G401.6 (cell line): ENCODE measurements around the gene CASZ1.

Experiments
- FAIRE-seq: peaks from 2 replicates; lab custom pipeline; 2012; peaks lifted over from hg19 to GRCh38; lab: Jason Lieb, UNC

Gene CASZ1

DNA sequence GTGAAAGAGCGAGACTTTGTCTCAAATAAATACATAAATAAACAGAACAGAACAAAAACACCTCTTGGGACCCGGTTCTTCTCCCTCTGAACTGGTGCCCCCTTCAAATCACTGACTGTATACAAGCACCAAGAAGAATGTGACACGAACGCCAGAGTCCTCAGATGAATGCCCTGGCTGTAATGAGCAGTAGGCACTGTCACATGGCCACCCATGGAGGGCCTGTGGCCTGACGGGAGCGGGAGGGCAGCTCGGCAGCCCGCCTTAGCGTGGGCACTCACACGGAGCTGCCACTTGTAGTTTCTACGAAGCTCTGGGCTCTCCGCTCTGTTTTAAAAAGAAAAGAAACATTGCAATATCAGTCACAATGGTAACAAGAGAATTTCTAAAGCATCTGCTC, 175.7 kb downstream of the CASZ1 start:
- no peak for FAIRE-seq

- FAIRE-seq: no peak
These were observed 178.2 kb downstream of the CASZ1 start for GRCh38 chr1:10617931-10618885.

DNA sequence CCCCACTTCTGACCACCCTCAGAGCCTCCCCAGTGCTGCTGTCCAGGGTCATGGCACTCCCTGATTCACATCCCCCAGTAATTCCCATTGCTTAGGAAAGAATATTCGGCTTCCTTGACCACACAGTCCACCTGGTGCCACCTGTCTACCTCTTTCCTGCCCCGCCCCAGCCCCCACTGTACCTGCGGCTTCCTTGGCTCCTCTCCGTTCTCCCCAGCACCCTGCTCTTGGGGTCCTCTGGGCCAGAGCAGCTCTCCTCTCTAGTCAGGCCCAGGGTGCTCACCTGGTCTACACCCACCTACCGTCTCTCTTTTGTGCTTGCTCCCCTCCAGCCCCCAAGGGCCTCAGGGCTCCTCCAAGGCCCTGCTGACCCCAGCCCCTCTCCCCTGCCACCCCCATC, 179.1 kb downstream of the CASZ1 start:
- no peak for FAIRE-seq

- no peak for FAIRE-seq
These were observed 179.8 kb downstream of the CASZ1 start for GRCh38 chr1:10616696-10617095.

DNA sequence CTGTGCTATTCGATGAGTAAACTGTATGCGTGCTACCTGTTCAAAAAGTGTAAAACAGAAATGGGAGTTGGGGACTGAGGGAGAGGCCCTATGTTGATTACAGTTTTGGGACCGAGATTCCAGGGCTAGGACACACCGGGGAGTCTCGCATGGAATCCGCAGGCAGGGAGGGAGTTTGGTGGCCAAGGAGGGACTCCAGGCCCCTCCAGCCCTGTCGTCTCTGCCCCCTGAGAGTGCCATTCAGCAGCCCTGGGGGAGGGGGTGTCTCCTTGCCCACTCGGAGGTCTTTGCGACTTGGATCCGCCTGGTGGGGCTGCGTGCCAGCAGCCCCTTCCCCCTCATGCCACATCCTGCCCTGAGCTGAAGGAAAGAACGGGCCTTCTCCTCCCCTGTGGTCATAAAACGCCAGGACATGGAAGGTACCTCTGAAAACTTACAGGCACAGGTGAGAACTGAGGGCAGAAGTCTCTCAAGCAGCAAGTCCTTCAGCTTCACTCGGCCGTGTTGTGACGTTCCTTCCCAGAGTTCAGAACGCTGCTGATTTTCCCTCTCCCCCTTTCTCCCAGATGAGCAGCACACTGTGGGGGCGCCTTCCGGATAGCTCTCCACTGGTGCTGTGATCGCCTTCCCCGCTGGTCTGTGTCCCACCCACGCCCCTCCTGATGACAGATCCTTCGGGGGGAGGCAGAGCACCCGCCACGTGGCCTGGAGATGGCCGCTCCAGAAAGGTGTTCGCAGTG, 180.3 kb downstream of the CASZ1 start:
- FAIRE-seq: no peak

GRCh38 chr1:10615332-10615731, 181.1 kb downstream of the CASZ1 start:
- FAIRE-seq: no peak

DNA sequence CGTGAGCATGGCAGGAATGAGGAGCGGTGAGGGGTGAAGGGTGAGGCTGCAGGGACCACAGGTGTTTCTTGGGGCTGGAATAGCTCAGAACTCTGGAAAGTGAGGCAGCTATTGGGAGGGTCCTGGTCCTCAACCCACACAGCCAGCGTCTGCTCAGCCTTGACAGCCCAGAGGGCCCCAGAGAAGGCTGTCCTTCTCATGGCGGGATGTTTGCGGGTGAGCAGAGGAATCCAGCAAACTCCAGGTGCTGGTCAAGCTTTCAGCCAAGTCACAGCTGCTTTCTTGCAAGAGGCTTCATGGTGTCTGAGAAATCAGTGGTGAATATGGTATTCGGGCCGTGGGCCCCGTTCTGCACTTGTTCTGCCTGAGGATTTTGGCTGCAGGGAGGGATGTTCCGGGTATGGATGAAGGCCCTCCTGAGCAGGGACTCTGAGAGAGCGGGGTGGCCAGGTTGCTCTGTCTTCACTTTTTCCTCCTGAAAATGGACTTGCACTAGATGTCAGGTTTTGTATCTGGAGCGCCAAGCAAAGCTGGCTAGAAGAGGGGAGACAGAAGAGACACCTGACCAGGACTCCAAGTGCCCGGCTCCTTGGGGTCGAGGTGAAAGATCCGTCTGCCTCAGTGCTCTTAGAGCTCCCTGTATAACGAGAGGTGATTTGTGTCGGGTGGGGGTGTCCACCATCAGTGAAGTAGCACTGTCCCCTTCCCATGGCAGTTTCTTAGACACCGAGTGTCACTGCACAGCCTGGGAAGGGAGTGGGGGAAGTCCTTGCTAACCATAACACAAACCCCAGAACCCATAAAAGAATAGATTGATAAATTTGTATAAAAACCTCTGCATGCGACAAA, 181.8 kb downstream of the CASZ1 start:
- FAIRE-seq: no peak

- no peak for FAIRE-seq
These were observed 182.6 kb downstream of the CASZ1 start for GRCh38 chr1:10613861-10614260.

GRCh38 chr1:10613340-10613739, 183.1 kb downstream of the CASZ1 start:
- no peak for FAIRE-seq

GRCh38 chr1:10612436-10613160, 183.8 kb downstream of the CASZ1 start:
- no peak for FAIRE-seq

DNA sequence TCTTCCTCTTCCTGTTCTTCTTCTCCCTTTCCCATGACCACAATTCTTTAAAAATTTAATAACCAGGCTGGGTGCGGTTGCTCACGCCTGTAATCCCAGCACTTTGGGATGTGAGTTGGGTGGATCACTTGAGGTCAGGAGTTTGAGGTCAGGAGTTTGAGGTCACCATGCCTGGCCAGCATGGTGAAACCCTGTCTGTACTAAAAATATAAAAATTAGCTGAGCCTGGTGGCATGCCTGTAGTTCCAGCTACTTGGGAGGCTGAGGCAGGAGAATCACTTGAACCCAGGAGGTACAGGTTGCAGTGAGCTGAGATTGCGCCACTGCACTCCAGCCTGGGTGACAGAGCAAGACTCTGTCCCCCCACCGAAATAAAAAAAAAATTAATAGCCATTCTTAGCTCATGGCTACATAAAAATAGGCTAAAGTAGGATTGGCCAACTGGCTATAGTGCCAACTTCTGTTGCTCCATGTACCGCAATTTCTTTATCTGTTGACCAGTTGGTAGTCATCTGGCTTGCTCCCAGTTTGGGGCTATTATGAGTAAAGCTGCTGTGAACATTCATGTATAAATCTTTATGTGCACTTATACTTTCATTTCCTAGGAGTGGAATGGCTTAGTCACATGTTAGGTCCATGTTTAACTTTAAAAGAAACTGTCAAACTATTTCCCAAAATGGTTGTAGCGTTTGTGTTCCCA, 185.4 kb downstream of the CASZ1 start:
- FAIRE-seq: no peak

DNA sequence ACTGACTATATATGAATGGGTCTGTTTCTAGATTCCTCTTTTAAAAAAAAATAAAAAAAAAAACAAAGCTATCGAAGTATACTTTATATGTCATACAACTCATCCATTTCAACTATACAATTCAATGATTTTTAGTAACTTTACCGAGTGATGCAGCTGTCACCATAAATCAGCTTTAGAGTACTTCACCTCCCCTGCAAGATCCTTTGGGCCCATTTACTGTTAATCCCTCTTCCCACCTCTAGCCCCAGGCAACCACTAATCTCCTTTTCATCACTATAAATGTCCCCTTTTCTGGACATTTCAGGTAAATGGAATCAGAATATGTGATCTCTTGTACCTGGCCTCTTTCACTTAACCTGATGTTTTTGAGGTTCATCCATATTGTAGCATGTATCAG, 187.8 kb downstream of the CASZ1 start:
- no peak for FAIRE-seq

GRCh38 chr1:10607228-10607627, 189.2 kb downstream of the CASZ1 start:
- no peak for FAIRE-seq

GRCh38 chr1:10606064-10606463, 190.4 kb downstream of the CASZ1 start:
- no peak for FAIRE-seq

- no peak for FAIRE-seq
These were observed 191.5 kb downstream of the CASZ1 start for GRCh38 chr1:10604966-10605365.

DNA sequence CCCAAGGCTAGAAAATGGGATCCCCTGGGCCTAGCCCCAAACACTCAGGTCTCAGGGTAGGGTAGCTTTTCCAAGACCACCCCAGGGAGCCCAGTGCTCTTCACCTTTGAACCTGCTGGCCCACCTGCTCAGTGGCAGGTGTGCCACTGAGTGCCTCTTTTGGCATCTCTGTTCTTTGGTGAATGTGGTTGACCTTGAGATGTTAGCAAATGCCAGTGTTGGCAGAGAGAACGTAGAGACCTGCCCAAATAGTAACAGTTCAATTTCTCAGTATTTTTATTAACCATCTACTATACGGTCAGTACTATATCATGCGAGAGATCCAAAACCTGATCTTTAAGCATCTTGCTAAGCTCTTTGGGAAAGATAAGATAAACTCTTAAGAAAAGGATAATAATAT, 193.5 kb downstream of the CASZ1 start:
- no peak for FAIRE-seq

DNA sequence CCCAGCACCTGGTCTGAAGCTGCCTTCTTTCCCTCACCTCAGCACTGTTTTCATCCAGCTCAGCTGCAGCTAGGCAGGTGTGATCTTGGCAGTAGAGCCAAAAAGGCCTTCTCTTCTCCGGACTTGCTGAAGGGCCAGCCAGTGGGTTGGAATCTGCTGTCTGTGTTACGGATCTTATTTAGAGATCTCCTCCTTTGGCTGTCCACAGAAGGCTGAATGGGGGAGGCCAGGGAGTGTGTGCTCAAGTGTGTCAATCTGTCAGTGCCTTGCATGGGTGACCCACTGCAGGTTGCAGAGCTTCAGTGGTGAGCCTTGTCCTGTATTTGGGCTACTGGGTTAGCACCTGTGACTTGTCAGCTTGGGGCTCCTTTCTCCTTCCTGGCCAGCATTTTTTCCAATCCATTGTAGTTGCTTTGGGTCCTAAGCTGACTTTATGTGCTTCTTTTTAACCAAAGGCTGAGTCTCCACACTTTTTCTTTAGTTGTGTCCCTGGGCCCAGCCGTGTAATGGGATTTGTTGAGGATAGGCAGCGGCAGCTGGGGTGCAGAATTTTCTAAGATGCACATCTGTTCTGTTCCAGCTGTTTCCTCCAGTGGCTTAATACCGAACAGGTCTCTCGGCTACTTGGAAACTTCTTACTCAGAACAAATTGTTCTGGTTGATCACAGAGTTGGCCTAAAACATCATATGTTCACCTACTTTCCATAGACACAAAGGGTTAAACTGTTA, 194.9 kb downstream of the CASZ1 start:
- FAIRE-seq: no peak

- FAIRE-seq: no peak
These were observed 197.1 kb downstream of the CASZ1 start for GRCh38 chr1:10599194-10599861.

DNA sequence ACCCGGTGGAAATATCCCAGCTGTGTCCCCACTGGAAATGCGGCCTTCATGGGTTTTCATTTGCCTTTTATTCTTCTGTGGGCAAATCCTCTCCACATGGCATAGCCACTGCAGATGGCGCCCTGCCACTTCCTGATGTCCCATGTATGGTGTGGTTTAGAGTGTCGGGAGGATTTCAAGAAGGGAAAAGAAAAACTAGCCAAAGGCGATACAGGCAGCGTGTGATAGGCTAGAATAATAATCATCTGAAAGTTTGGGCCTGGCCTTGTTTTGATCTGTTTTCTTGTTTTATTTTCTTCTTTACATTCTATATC, 198.1 kb downstream of the CASZ1 start:
- no peak for FAIRE-seq
